ENCODE data around the gene AIFM2.
"Not testable (repeated sequence)": the region's sequence is repeated elsewhere in the genome, so short reads cannot be mapped to it uniquely, and the experiment has no call there.

The AIFM2 gene

GRCh38 chr10:70132098-70133029 lies at the start of gene AIFM2:
AIFM2 (minus strand) TSS chr10:70132825; CDS start chr10:70124084, 8,741 bp downstream.
- peak in 1 of 2 experiments; percentile 30 for DNase-seq

DNA sequence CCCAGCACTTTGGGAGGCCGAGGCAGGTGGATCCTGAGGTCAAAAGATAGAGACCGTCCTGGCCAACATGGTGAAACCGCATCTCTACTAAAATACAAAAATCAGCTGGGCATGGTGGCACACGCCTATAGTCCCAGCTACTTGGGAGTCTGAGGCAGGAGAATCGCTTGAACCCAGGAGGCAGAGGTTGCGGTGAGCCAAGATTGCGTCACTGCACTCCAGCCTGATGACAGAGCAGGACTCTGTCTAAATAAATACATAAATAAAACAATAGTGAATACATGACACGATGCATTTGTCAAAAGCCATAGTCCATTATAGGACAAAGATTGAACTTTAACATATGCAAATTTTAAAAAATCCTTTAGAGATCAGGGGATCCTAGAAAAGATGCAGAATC lies 46.6 kb upstream of the AIFM2 start:
- DNase-seq = not testable (repeated sequence)

GRCh38 chr10:70178139-70178725 lies 45.6 kb upstream of the AIFM2 start:
- no peak for DNase-seq

- DNase-seq = no peak
Observed at GRCh38 chr10:70176441-70176840, 43.8 kb upstream of the AIFM2 start.

GRCh38 chr10:70175516-70175915 lies 42.9 kb upstream of the AIFM2 start:
- DNase-seq = no peak

GRCh38 chr10:70174058-70174741 lies 41.6 kb upstream of the AIFM2 start:
- no peak for DNase-seq

DNA sequence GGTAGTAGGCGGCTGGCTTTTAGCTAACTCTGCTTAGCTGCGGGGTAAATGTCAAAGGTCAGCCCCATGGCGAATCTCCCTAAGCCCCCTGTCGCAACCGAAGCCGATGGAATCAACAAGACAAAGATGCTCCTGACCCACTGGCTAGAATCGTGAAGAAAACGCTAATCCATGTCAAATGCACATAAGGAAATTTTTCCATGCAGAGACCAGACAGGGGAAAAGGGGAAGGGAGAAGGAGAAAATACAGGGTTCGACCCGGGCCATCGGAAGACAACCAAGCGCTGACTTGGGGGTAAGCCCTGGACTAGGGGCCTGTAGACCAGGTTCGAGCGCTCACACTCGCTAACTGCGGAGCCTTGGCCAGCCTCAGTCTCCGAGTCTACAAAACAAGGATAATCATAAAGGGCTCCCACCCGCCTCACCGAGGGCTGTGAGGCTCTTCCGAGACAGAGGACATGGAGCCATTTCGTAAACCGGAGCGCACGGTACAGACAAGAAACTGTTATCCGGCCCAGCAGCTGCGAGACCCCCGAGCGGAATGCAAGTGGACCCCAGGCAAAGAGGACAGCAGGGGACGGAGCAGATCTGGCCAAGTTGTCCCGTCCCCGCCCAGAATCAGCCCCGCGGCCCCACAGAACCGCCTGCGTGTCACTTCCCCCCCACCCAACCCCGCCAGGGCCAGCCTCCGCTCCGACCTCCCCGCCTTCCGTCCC lies 37.2 kb upstream of the AIFM2 start:
- DNase-seq = no peak

DNA sequence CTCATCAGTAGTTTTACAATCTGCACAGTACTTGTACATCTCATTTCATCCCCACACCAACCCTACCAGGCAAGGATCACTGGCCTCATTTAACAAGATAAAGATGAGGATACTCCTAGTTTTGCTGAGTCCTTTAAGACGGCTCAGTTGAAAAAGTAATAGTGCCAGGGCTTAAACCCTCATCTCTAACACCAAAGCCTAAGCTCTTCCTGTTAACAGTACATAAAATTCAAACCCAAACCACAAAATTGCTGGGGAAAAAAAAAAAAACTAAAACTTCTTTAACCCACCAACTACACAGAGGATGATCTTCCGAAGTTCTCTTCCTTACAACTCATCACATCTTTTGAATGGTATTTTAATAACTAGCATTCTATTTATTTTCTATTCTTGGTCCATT lies 36.4 kb upstream of the AIFM2 start:
- no peak for DNase-seq

DNA sequence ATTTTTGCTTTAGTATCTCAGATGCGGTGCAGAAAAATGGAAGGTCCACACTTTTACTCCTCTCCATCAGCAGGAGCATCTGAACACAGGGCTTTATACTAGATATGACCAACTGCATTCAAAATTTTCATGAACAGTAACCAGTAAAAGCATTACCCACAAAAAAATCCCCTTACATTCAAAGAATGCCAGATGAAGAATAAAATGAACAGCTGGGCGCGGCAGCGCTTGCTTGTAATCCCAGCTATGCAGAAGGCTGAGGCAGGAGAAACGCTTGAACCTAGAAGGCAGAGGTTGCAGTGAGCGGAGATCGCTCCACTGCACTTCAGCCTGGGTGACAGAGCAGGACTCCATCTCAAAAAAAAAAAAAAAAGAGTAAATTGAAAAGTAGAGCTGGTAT lies 34.6 kb upstream of the AIFM2 start:
- DNase-seq = no peak

DNA sequence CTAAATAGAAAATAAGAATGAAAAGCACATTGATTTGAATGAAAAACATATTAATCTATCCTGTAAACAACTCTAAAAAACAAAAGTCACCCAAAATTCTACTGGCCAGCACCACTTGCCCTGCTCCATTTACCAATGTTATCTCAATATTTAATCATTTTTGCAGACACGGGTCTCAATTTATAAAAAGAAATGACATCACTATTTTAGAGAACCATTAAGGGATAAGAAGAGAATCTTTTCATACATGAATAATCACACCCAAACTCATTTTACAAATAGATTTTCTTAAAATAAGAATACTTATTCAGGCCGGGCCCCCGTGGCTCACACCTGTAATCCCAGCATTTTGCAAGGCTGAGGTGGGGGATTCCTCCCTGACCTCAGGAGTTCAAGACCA lies 33.8 kb upstream of the AIFM2 start:
- DNase-seq = no peak

GRCh38 chr10:70164163-70164562 lies 31.5 kb upstream of the AIFM2 start:
- DNase-seq = no peak

GRCh38 chr10:70163448-70163847 lies 30.8 kb upstream of the AIFM2 start:
- no peak for DNase-seq

DNA sequence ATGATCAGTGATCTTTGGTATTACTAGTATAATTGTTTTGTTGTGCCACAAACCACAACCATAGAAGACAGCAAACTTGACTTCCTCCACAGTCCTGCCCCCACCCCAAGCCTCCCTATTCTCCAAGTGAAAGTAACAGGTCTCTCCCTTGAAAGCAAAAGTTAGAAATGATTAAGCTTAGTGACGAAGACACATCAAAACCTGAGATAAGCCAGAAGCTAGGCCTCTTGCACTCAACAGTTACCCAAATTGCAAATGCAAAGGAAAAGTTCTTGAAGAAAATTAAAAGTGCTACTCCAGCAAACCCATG lies 30.2 kb upstream of the AIFM2 start:
- DNase-seq = no peak

DNA sequence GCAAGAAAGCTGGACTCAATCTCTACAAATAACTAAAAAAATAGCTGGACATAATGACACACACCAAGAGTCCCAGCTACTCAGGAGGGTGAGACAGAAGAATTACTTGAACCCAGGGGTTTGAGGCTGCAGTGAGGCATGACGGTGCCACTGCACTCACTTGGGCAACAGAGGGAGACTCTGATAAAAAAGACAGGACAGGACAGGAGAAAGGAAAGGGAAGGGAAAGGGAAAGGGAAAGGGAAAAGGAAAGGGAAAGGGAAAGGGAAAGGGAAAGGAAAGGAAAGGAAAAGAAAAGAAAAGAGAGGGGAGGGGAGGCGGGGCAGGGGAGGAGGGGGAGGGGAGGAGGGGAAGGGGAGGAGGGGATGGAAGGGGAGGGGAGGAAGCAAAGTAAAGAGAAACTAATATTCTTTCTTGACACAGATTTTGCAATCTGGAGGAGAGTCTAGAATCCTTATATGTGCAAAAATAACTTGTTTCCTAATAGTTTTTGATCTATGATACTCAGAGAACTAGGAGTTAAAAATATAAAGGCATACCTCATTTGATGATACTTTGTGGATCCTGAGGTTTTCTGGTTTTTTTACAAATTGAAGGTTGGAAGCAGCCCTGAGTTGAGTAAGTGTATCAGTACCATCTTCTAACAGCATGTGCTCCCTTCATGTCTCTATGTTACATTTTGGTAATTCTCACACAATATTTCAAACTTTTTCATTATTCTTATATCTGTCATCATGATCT lies 29.7 kb upstream of the AIFM2 start:
- DNase-seq = no peak

GRCh38 chr10:70160798-70161197 lies 28.2 kb upstream of the AIFM2 start:
- no peak for DNase-seq

GRCh38 chr10:70159366-70159765 lies 26.7 kb upstream of the AIFM2 start:
- not testable (repeated sequence) for DNase-seq

- no peak for DNase-seq
Observed at GRCh38 chr10:70158113-70158512, 25.5 kb upstream of the AIFM2 start.

GRCh38 chr10:70155255-70155838 lies 22.7 kb upstream of the AIFM2 start:
- no peak for DNase-seq

DNA sequence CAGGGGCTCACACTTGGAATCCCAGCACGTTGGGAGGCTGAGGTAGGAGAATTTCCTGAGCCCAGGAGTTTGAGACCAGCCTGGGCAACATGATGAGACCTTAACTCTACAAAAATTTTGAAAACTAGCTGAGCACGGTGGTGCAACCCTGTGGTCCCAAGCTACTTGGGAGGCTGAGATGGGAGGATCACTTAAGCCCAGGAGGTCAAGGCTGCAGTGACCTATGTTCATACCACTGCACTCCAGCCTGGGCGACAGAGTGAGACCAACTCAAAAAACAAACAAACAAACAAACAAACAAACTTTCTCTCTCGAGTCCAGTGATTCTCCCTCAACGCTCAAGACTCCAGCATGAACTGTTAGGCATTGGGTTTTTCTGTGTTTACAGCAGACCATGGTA lies 15.9 kb upstream of the AIFM2 start:
- DNase-seq = no peak

GRCh38 chr10:70147259-70147625 lies 14.6 kb upstream of the AIFM2 start:
- no peak for DNase-seq

- DNase-seq = peak; percentile 85 to 93
Observed at GRCh38 chr10:70146489-70147258, 14.0 kb upstream of the AIFM2 start, which contains the start of gene TYSND1. TYSND1 (minus strand) TSS chr10:70146700; CDS start chr10:70146586, 114 bp downstream.
